Measurements from ENCODE around the gene INTS14.

DNA sequence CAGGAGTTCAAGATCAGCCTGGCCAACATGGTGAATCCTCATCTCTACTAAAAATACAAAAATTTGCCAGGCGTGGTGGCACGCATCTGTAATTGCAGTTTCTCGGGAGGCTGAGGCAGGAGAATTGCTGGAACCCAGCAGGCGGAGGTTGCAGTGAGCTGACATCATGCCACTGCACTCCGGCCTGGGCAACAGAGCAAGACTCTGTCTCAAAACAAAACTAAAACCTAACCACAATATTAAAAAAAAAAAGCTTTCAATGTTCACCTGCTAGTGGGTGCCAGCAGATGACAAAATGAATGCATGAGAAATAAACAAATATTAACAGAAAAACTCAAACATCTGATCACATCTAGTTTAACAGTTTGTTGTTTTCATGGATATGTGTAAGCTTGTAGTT lies 19.8 kb upstream of the INTS14 start:
- TF ChIP-seq, protein P1, sequence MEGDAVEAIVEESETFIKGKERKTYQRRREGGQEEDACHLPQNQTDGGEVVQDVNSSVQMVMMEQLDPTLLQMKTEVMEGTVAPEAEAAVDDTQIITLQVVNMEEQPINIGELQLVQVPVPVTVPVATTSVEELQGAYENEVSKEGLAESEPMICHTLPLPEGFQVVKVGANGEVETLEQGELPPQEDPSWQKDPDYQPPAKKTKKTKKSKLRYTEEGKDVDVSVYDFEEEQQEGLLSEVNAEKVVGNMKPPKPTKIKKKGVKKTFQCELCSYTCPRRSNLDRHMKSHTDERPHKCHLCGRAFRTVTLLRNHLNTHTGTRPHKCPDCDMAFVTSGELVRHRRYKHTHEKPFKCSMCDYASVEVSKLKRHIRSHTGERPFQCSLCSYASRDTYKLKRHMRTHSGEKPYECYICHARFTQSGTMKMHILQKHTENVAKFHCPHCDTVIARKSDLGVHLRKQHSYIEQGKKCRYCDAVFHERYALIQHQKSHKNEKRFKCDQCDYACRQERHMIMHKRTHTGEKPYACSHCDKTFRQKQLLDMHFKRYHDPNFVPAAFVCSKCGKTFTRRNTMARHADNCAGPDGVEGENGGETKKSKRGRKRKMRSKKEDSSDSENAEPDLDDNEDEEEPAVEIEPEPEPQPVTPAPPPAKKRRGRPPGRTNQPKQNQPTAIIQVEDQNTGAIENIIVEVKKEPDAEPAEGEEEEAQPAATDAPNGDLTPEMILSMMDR (IDR thresholded peaks at IDR 0.05): no peak
- no peak for TF ChIP-seq POLR2A (IDR thresholded peaks at IDR 0.05)
